GM19452 (cell line): ENCODE results near the gene TMEM212.
A peak's percentile ranks its signal among the peaks of the same experiment; 100 is the strongest.
"Not testable (repeated sequence)": the region's sequence is repeated elsewhere in the genome, so short reads cannot be mapped to it uniquely, and the experiment has no call there.

Experiments used
- ATAC-seq: cut with Tn5 transposase; IDR thresholded peaks from one replicate; pipeline ENCODE4 v1.9.1; 2021; ENCODE audit not compliant: unreplicated experiment

Gene TMEM212

DNA sequence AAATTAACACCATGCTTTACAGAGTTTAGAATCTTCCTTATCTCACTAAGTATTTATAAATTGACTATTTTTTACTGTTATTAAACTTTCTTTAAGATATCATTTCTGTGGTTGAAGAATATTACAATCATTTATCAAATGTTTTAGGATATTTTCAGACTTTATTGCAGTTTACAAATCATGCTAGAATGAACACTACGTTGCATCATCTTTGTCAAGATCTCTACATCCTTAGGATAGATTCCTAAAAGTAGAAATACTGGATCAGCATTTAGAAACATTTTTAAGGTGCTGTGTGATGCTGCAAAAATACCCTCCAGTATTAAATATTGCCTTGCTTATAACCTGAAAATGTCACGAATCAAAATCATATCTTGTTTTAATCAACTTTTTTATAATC lies 30.3 kb upstream of the TMEM212 start:
- ATAC-seq, result no peak

- ATAC-seq, result no peak
Observed at GRCh38 chr3:171813278-171813896, 29.8 kb upstream of the TMEM212 start.

DNA sequence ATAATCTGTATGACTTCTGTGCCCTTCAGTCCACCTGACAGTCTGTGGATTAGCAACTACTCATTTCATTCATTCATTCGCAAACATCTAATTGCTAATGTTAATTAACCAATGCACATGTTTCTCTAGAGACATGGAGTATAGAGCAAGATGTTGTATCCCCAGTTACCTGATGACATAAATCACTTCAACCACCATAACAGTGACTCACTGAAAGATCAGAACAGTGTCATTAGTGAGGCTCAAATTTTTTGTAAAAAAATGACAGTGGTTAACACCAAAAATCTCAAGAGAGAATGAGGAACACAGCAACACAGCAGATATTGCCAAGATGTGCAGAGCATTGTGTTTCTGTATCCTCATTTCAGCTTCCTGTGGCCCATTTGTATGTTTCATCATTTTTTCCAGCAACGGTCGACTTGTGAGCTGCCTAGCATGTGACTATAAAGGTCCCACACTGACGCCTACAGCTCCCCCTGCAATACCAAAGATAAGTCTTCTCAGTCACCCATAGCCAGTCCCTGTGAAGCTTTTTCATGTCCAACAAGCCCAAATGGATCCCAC lies 29.2 kb upstream of the TMEM212 start:
- no peak for ATAC-seq

- ATAC-seq, result not testable (repeated sequence)
Observed at GRCh38 chr3:171814662-171815061, 28.5 kb upstream of the TMEM212 start.

DNA sequence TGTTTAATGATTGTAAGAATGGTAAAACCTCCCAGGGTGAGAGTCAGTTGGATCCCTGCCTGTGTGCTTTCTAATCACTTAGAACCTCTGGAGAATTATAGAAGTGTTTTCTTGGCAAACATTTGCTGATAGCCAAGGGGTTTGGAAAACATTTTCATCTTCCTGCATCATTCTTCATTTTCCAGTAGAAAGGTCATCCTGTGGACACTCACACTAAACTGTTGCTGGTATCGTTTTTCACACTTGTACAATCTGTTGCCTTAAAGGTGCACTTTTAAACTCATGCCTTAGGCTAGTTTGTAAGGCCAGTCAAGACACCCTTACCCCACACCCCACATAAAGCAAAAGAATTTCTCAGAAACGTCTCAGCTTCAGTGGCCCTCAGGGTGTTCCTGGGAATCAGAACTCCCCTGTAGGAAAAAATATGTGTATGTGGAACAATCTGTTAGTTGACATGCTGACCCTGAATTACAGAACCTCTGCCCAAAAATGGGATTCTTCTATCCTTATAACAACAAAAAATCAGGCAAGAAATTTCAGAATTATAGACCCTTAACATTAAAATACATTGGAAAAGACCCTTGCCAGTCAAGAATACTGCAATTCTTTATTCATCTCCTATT lies 27.1 kb upstream of the TMEM212 start:
- no peak for ATAC-seq

DNA sequence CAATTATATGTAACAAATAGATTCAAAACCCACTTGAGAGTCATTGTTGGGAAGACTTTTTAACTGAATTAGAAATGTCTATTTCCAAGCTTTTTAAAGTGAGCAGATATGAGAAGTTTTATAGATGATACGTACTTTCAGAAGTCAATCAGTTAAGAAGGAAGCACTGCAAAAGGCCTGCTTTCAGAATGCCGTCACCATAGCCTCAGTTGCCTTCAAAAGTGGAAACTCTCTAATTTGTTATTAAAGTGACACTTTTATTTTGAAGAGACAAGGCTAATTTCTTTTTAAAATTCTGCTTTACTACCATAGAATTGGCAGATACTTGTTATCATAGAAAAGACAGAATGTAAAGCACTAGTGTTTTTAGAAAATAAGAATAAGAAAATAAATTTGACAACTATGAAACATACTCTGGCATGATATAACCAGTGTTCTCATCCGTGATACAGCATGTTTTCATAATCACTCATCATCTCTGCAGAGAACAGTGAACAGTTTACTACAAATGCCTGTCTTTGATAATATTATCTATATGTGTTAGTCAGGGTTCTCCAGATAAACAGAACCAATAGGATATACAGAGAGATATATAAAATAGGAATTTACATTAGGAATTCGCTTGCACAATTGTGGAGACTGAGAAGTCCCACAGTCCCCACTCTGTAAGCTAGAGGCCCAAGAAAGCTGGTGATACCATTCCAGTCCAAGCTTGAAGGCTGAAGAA lies 25.9 kb upstream of the TMEM212 start:
- no peak for ATAC-seq

- ATAC-seq, result no peak
Observed at GRCh38 chr3:171821044-171821443, 22.1 kb upstream of the TMEM212 start.

GRCh38 chr3:171821778-171822358 lies 21.3 kb upstream of the TMEM212 start:
- no peak for ATAC-seq

DNA sequence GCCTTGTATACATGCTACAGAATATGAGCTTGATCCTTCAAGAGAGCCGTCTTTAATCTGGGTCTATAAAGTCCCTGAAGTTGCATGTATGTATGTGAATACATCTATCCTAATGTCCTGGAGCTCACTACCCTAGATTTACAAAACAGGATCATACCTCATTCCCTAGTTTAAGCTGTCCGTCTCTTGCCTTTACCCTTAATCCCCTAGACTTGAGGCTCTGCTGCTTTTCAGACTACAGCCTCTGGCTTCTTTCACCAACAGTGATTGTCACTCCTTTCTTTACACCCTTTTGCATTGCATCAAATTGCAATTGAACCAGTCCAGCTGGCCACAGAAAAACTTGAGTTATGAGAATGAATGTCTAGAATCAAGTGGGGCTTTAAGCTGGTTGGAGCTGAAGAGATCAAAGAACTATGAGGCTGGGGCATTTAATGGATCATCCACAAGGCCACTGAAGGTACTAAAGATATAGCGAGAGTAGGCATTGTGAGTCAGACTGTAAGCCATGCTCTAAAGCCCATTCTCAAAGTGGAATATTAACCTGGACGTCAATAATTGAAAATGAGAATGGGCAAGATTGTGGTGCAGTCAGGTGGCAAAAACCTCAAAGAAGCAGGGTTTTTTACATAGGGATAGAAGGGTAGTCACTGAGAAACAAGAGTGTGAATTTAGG lies 20.6 kb upstream of the TMEM212 start:
- ATAC-seq, result peak; percentile 83

GRCh38 chr3:171824116-171824515 lies 19.0 kb upstream of the TMEM212 start:
- no peak for ATAC-seq

- no peak for ATAC-seq
Observed at GRCh38 chr3:171824824-171825221, 18.3 kb upstream of the TMEM212 start.

DNA sequence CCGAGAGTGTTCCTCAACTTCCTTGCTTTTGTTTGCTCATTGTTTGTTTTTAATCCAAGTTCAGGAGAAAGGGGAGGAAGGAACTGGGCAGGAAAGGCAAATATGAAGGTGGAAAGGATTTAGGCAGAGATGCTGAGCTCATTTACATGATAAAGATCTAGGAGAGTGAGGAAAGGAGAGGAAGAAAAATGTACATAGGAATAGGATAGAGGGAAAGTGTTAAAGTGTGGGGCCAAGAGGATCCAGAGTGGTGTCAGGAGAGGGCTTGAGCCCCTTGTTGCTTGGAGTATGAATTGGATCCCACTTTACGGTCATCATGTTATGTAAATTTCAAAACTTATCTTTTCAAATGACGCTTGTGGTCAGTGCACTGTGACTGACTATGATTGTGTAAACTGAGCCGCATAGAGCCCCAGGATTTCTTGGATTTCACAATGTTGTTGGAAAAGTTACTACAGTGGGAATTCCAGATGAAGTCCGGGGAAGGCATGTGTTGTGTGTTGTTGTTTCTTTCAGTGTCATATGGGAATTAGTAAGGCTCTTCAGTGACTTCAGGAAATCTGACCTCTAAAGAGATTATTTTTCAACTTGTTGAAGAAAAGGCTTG lies 17.8 kb upstream of the TMEM212 start:
- no peak for ATAC-seq

DNA sequence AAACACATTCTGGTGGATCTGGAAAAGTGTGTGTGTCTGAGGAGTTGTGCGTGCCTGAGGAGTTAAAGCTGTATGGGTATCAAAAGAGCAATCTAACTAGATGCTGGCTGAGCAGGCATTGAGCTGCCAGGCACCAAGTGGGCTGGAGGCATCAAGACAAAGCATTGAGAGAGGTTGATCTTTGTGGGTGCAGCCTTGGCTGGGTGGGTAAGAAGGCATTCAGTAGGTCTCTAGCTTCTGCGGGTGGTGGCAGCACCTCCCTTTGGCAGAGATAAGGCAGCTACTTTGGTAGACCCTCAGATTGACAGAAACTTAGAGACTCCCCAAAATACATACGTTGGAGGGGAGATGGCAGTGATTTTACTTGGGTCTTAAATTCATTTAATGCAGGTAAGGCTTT lies 15.8 kb upstream of the TMEM212 start:
- ATAC-seq, result no peak

DNA sequence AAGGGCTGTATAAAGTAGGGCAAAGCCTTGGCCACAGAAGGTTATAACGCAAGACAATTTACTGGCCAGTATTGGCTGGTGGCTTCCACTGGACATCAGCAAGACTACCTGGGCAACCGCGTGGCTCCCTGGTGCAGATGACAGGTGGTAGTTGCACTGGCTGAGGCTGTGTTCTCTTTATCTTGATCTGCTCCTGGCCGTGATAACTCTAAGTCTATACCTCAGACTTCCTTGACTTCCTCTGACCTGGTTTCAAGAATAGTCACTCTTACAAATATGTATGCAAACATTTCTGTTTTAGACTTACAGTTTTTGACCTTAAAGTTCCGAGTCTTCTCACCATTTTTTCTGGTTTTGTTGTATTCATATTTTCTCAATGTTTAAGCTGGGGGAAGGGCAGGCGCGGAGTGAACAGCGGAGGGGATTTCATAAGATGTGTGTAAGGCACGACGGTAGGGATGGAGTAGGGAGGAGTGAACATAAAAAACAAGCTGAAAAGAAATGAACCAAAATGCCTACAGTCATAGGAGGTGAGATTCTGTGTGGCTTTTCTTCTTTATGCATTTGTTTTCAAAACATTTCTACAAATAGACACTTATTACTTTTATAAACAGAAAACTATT lies 15.2 kb upstream of the TMEM212 start:
- ATAC-seq, result no peak

DNA sequence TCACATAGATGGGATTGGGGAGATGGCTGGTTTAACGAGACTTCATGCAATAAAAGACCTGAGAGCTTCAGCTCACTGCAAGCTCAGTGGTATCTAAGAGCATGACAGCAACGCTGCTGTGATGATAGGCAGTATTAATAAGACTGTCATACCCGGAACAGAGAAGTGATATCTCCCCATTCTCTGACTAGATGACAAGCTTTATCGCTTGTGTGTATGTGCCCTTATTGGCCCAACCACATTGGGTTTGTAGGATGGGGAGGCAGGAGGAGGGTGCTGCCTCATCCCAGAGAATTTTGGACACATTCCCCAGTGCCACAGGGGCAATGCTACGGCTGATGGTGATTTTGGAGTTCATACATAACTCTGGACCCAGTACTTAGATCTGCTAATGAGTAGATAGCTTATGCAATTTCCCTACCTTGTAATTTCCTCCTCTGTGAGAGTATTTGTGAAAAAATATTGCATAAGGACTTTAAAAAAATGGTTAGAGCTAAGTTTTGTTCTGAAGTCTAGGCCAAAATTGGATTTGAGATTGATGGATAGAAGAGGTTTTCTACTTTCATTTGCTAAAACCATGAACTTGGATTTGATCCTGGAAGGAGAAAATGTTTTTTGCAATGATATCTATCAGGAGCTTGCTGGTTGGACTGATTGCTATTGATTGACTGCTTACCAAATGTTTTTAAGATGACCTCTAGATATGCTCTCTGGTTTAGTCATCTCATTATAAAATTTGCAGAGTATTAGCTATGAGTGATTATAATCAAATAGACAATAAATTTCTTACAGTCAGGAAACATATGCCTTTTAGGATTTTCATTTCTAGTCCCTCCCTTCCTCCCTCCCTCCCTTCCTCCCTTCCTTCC lies 14.0 kb upstream of the TMEM212 start:
- ATAC-seq, result no peak

DNA sequence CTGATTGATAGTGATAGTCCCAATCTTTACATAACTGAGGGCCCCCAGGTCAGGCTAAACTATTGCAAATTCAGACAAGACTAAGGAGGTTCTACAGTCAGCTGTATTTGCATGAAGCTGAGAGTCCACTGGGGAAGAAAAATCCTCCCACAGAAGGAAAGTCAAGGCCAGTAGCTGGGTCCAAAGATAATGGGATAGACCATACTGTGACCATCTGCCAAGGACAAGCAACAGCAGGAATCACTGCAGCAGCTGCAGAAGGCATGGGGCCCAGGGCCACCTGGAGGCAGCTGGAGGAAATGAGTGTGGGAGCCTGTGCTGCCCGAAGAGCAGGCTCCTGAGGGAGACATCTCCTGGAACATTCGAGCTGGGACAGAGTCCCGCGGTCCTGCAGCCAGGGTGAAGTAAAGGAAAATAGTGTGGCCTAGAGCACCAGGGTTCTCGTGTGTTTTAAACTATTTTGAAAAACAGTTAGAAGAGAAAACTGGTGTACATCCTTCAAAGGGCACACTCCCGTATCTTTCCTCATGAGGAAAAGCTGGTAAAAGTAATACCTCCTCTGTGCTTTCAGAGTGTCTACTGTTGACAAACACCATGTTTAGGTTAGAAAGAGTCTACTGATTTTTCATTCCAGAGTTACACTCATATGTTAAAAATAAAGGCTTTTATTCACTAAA lies 13.2 kb upstream of the TMEM212 start:
- ATAC-seq, result peak; percentile 60

DNA sequence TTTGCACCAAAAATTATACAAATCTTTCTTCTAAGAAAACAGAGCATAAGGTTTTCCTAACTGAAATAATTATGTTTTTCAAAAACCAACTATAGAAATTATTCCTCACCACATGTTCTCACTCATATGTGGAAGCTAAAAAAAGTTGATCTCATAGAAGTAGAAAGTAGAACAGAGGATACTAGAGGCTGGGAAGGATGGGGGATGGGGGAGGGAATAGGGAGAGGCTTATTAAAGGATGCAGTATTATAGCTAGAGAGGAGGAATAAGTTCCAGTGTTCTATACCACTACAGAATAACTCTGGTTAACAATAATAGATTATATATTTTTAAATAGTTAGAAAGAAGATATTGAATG lies 12.7 kb upstream of the TMEM212 start:
- ATAC-seq, result no peak

DNA sequence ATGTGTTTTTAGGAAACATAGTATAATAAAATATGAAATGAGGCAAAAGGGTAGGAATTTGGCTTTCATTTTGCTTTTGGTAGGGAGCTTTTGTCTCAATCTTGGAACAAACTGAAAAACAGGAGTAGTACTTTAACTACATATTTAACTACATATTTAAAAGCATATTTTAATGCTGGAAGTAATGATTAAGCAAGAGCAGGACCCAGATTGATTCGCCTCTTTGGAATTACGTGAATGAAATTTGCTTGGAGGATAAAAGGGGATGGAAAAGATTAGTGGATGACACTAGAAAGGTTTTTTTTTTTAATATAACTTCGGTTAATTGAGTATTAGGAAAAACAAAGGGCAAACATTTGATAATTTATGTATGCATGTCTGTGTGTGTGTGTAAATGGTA lies 11.2 kb upstream of the TMEM212 start:
- no peak for ATAC-seq

DNA sequence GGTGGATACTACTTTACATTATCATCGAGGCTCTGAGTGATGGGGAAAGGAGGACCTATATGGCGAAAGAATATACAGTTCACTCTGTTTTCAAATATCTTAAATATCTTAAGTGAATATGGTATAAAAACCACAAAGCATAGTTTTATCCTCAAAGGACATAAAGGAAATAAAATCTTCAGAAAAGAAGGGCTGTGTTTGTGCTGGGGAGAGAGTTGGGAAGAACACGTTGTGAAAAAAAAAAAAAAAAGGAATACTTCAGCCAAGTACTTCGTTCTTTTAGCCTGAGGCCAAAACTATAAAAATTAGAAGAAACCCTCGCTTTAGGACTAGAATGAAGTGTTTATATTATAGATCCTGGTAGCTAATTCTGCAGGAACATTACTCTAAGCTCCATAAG lies 10.2 kb upstream of the TMEM212 start:
- ATAC-seq, result no peak
